GM12878 (cell line): ENCODE measurements around the gene REPS2. TPM values are rescaled to one million over a fixed set of nuclear protein-coding genes. Genes with fewer than 3 reads are reported as not detected.

Experiments
- ATAC-seq: fragments of 200-7000 bp; cut with Tn5 transposase; 3 replicates; pipeline ENCODE4 v1.9.1; 2020; ENCODE audit warnings: mild to moderate bottlenecking, moderate library complexity
- BruUV-seq: library from RNA; stranded (reverse); fragments of 400-500 nt; replicated peaks from 2 replicates; lab custom pipeline; 2021; lab: Mats Ljungman, UMichigan
- CTCF ChIA-PET: fragments of 300-600 bp; sonication (Branson Sonifier 250); formaldehyde crosslinking; extraction: SDS; loops from one replicate; lab custom pipeline; 2021; ENCODE audit warnings: inconsistent platforms; lab: Yijun Ruan, JAX
- POLR2A ChIA-PET: fragments of 350-600 bp; formaldehyde crosslinking; extraction: SDS; loops from one replicate; lab custom pipeline; 2021; ENCODE audit warnings: inconsistent platforms; lab: Charles Lee
- RAD21 ChIA-PET: fragments of 300-600 bp; sonication (Branson Sonifier 250); formaldehyde crosslinking; loops from one replicate; lab custom pipeline; 2023; ENCODE audit warnings: antibody characterized with exemption; ENCODE audit not compliant: unreplicated experiment; lab: Charles Lee
- SMC1A ChIA-PET: fragments of 300-600 bp; sonication (Branson Sonifier 250); formaldehyde crosslinking; loops from one replicate; lab custom pipeline; 2023; ENCODE audit not compliant: unreplicated experiment, uncharacterized antibody; lab: Charles Lee
- DNase-seq: peaks from one replicate; pipeline ENCODE4 v3.0.0-alpha.2; 2011; ENCODE audit warnings: low read depth, low spot score
- FAIRE-seq: peaks from 3 replicates; lab custom pipeline; 2011; peaks lifted over from hg19 to GRCh38; lab: Jason Lieb, UNC
- H2AFZ ChIP-seq: 2 replicates; pipeline ENCODE4 v1.6.0; 2011; ENCODE audit warnings: low read depth, low read length, control low read depth; ENCODE audit not compliant: control insufficient read depth
- H3K27ac ChIP-seq: 2 replicates; pipeline ENCODE4 v1.5.1; 2011; ENCODE audit warnings: control low read depth; ENCODE audit not compliant: control insufficient read depth, insufficient read depth
- H3K27me3 ChIP-seq, 2 experiments: replicated peaks in 1 of 2; 2 replicates each; pipeline versions ENCODE4 v1.6.0 to v1.6.1; 2011; ENCODE audit warnings: low read length in 1 of 2; ENCODE audit not compliant: control insufficient read depth in 2 of 2, insufficient read depth in 2 of 2
- H3K36me3 ChIP-seq, 2 experiments: 2 replicates each; pipeline ENCODE4 v1.5.1; 2011; ENCODE audit warnings: low read length in 1 of 2; ENCODE audit not compliant: control insufficient read depth in 2 of 2, insufficient read depth in 2 of 2
- H3K4me1 ChIP-seq: 2 replicates; pipeline ENCODE4 v1.6.1; 2011; ENCODE audit warnings: mild to moderate bottlenecking, low read length, moderate library complexity, mixed read lengths; ENCODE audit not compliant: control insufficient read depth, insufficient read depth
- H3K4me2 ChIP-seq: 2 replicates; pipeline ENCODE4 v1.6.0; 2011; ENCODE audit warnings: control low read depth; ENCODE audit not compliant: control insufficient read depth, insufficient read depth
- H3K4me3 ChIP-seq: fragments of 200-600 bp; sonication (generic); 2 replicates; pipeline ENCODE4 v1.5.1; 2016
- H3K79me2 ChIP-seq: 2 replicates; pipeline ENCODE4 v1.6.0; 2011; ENCODE audit warnings: low read length; ENCODE audit not compliant: control insufficient read depth, insufficient read depth
- H3K9ac ChIP-seq: 2 replicates; pipeline ENCODE4 v1.8.0; 2011; ENCODE audit warnings: low read length, control low read depth, mixed read lengths; ENCODE audit not compliant: control insufficient read depth, insufficient read depth
- H3K9me3 ChIP-seq: replicated peaks from 3 replicates; pipeline ENCODE4 v1.5.1; 2011; ENCODE audit warnings: mild to moderate bottlenecking, low read length; ENCODE audit not compliant: control insufficient read depth, insufficient read depth
- H4K20me1 ChIP-seq: 2 replicates; pipeline ENCODE4 v1.6.0; 2011; ENCODE audit not compliant: control insufficient read depth, insufficient read depth
- ATF3 ChIP-seq: IDR thresholded peaks from 2 replicates; pipeline ENCODE4 v1.6.1; 2011; ENCODE audit warnings: low read depth, mild to moderate bottlenecking, low read length, moderate library complexity, borderline replicate concordance; ENCODE audit errors: extremely low read depth
- CBX3 ChIP-seq: fragments of 200-600 bp; sonication (generic); IDR thresholded peaks from 2 replicates; pipeline ENCODE4 v1.6.1; 2016; ENCODE audit warnings: low read depth, borderline replicate concordance
- GATAD2B ChIP-seq: fragments of 450-650 bp; conservative IDR thresholded peaks from 2 replicates; pipeline ENCODE4 v1.6.1; 2017; ENCODE audit warnings: low read depth, mild to moderate bottlenecking, moderate library complexity
- MEF2B ChIP-seq: fragments of 450-650 bp; IDR thresholded peaks from 2 replicates; pipeline ENCODE4 v1.6.1; 2018; ENCODE audit warnings: mild to moderate bottlenecking, moderate library complexity; ENCODE audit not compliant: partially characterized antibody, poor library complexity, severe bottlenecking
- MYC ChIP-seq: IDR thresholded peaks from 2 replicates; pipeline ENCODE4 v1.6.1; 2011; ENCODE audit warnings: mild to moderate bottlenecking, low read length, moderate library complexity, inconsistent platforms; ENCODE audit not compliant: insufficient read depth, insufficient replicate concordance, insufficient read length, severe bottlenecking
- PAX8 ChIP-seq: fragments of 450-650 bp; IDR thresholded peaks from 2 replicates; pipeline ENCODE4 v1.6.1; 2017; ENCODE audit warnings: mild to moderate bottlenecking, moderate library complexity
- RELA ChIP-seq: fragments of 450-650 bp; IDR thresholded peaks from 2 replicates; pipeline ENCODE4 v1.8.0; 2014; ENCODE audit warnings: borderline replicate concordance; ENCODE audit not compliant: partially characterized antibody
- WGBS: methylation state at CpG from one replicate; pipeline ENCODE4 v1.1.6; 2016; ENCODE audit warnings: low lambda C conversion rate; ENCODE audit not compliant: insufficient replicate concordance, insufficient coverage; ENCODE audit errors: missing lambda C conversion rate; 5-methylcytosine and 5-hydroxymethylcytosine counted together
- in situ Hi-C: fragments of 300-500 bp; cut with MboI; formaldehyde crosslinking; loops from 9 replicates; pipeline ENCODE4 v1.14.3; 2018; ENCODE audit warnings: mixed read lengths
- intact Hi-C: fragments of 100-400 bp; cut with micrococcal nuclease; formaldehyde crosslinking; loops from one replicate; pipeline ENCODE4 v1.14.2; 2022; ENCODE audit not compliant: unreplicated experiment
- polyA plus RNA-seq, 11 experiments: library from polyadenylated mRNA; depleted of rRNA in 4 of 11; unstranded in 6 of 11; stranded (reverse) in 5 of 11; fragments of >200 nt; fragmentation: Nextera tagmentation in 4 of 11; fragmentation: Illumina TruSeq in 1 of 11; extraction: Ambion mirVana in 4 of 11; extraction: Trizol in 1 of 11; gene quantifications; 1 replicate in 1 of 11; 2 replicates in 10 of 11; pipeline versions ENCODE4 v1.2.1 to v1.2.3, GENCODE V29; 2011 to 2016; ENCODE audit warnings: inconsistent platforms in 2 of 11, missing spikeins in 2 of 11, low read depth in 1 of 11
- total RNA-seq, 4 experiments: library from RNA; depleted of rRNA in 3 of 4; stranded (reverse); fragments of >200 nt in 3 of 4; fragmentation: Illumina TruSeq in 1 of 4; extraction: Trizol in 1 of 4; gene quantifications; 2 replicates each; pipeline versions ENCODE4 v1.2.1 to v1.2.3, GENCODE V29; 2013 to 2021
- TF ChIP-seq, protein P1 (sequence below): fragments of 450-650 bp; IDR thresholded peaks from 2 replicates; pipeline ENCODE4 v1.6.1; 2017; ENCODE audit warnings: low read depth, mild to moderate bottlenecking, moderate library complexity

REPS2 gene
- total and polyA plus RNA-seq, 10 of the 15 experiments (the other 5 are each of a cell fraction or from before 2014, with no cell fraction given), result 2.1 to 6.8 (median 3.9) TPM

- Histone ChIP-seq H3K4me1 (no peaks in the 10 kb centered on the region), H3K9me3 (no peaks in the 10 kb centered on the region), H3K27ac (no peak overlapping the region)
- WGBS, result 45% methylated on average over 6 of the region's 6 CpGs
- intact Hi-C loops, result no loop called here
- no peak for DNase-seq
- RAD21 ChIA-PET, result interaction anchor here (1.3 kb wide), 1 partner anchor 31 kb away, joined by 3 read pairs; no protein-coding TSS in a partner anchor
- no peak for TF ChIP-seq ATF3
- TF ChIP-seq PAX8, result no peak
- TF ChIP-seq CBX3, result no peak
- no peak for TF ChIP-seq GATAD2B
- TF ChIP-seq, all 136 proteins: peak for 0
- ATAC-seq, result no peak
- Histone ChIP-seq H2AFZ (no peak overlapping the region), H3K4me2 (no peak overlapping the region), H3K36me3 (no peaks in the 10 kb centered on the region), H3K79me2 (no peaks in the 10 kb centered on the region), H4K20me1 (no peaks in the 10 kb centered on the region), H3K9ac (no peak overlapping the region), H3K4me3 (no peak overlapping the region), H3K27me3 (peaks cover 0 to 3% of the 10 kb centered on the region in 2 experiments; a peak in 3 of 4 replicates)
- in situ Hi-C loops, result no loop called here
- POLR2A ChIA-PET, result no interaction called here
- no peak for FAIRE-seq
- CTCF ChIA-PET, result interaction anchor here (2.0 kb wide), 1 partner anchor 31 kb away, joined by 10 read pairs; no protein-coding TSS in a partner anchor
- no TSS peak for BruUV-seq
- SMC1A ChIA-PET, result no interaction called here
Measured at GRCh38 chrX:17077361-17077760, 130.9 kb downstream of the REPS2 start.

GRCh38 chrX:17078031-17078720 is 131.7 kb downstream of the REPS2 start:
- FAIRE-seq (no peak), DNase-seq (no peak), ATAC-seq (no peak)
- in situ Hi-C loops, result no loop called here
- no TSS peak for BruUV-seq
- Histone ChIP-seq H3K4me2 (no peak overlapping the region), H3K27me3 (no peaks in the 10 kb centered on the region; a peak in 2 of 4 replicates), H3K4me3 (no peak overlapping the region), H3K79me2 (no peaks in the 10 kb centered on the region), H4K20me1 (no peaks in the 10 kb centered on the region), H3K27ac (no peak overlapping the region), H3K36me3 (no peaks in the 10 kb centered on the region), H3K9me3 (no peaks in the 10 kb centered on the region), H2AFZ (no peak overlapping the region), H3K9ac (no peak overlapping the region), H3K4me1 (no peaks in the 10 kb centered on the region)
- WGBS, result 42% methylated on average over 3 of the region's 3 CpGs
- intact Hi-C loops, result no loop called here
- SMC1A ChIA-PET, result no interaction called here
- POLR2A ChIA-PET, result no interaction called here
- RAD21 ChIA-PET, result interaction anchor here (1.1 kb wide), 1 partner anchor 252 kb away, joined by 3 read pairs; no protein-coding TSS in a partner anchor
- TF ChIP-seq RELA (no peak), MEF2B (no peak), MYC (no peak)
- TF ChIP-seq, protein P1, sequence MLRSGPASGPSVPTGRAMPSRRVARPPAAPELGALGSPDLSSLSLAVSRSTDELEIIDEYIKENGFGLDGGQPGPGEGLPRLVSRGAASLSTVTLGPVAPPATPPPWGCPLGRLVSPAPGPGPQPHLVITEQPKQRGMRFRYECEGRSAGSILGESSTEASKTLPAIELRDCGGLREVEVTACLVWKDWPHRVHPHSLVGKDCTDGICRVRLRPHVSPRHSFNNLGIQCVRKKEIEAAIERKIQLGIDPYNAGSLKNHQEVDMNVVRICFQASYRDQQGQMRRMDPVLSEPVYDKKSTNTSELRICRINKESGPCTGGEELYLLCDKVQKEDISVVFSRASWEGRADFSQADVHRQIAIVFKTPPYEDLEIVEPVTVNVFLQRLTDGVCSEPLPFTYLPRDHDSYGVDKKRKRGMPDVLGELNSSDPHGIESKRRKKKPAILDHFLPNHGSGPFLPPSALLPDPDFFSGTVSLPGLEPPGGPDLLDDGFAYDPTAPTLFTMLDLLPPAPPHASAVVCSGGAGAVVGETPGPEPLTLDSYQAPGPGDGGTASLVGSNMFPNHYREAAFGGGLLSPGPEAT, result no peak
- CTCF ChIA-PET, result interaction anchor here (0.6 to 1.4 kb wide), 3 partner anchors 9 to 252 kb away, joined by 3 to 4 read pairs (median 3); no protein-coding TSS in a partner anchor
